Activated T-helper 17 cell treated with anti-CD3 and anti-CD28 coated beads, Interleukin-2, amount 50 U/mL, for 72 hours (primary cell): ENCODE data around the gene CEP112. TPM values are rescaled to one million over a fixed set of nuclear protein-coding genes. Genes with fewer than 3 reads are reported as not detected.

ENCODE experiments used
- ATAC-seq: fragments of 150-1000 bp; cut with Tn5 transposase; replicated peaks from 2 replicates; pipeline ENCODE4 v1.10.0; 2021; ENCODE audit warnings: mild to moderate bottlenecking, moderate library complexity
- H3K27ac Mint-ChIP-seq: one replicate; pipeline ENCODE4 v1.8.0; 2022; ENCODE audit warnings: mixed read lengths
- H3K27me3 Mint-ChIP-seq: one replicate; pipeline ENCODE4 v1.8.0; 2022; ENCODE audit warnings: mixed read lengths
- H3K36me3 Mint-ChIP-seq: one replicate; pipeline ENCODE4 v1.8.0; 2022; ENCODE audit warnings: low read depth, mild to moderate bottlenecking, mixed read lengths
- H3K4me1 Mint-ChIP-seq: one replicate; pipeline ENCODE4 v1.8.0; 2022; ENCODE audit warnings: mixed read lengths
- H3K4me3 Mint-ChIP-seq: one replicate; pipeline ENCODE4 v1.8.0; 2022; ENCODE audit warnings: mild to moderate bottlenecking, mixed read lengths
- H3K9me3 Mint-ChIP-seq: one replicate; pipeline ENCODE4 v1.8.0; 2022; ENCODE audit warnings: mixed read lengths
- total RNA-seq, 2 donors: library from RNA; stranded (reverse); gene quantifications; one replicate each; pipeline ENCODE4 v1.2.3, GENCODE V29; 2022

The CEP112 gene
- total RNA-seq, 2 donors from 2014 or later = 3.4 to 8.1 TPM

DNA sequence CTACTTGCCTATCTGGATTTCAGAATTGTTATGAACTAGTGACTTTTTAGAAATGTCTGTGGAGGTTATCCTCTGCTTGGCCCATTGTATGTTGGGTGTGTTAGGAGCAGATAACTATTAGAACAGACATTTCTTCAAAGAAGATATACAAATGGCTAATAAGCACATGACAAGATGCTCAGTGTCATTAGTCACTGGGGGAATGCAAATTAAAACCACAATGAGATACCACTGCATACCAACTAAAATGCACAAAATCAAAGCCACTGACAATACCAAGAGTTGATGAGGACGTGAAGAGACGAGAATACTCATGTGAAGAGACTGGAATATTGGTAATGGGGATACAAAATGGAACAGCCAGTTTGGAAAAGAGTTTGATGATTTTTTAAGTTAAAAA, 39.2 kb downstream of the CEP112 start:
- Mint-ChIP-seq H3K36me3 (no peaks in the 10 kb centered on the region), H3K4me3 (no peak overlapping the region), H3K27ac (no peak overlapping the region), H3K9me3 (no peaks in the 10 kb centered on the region), H3K4me1 (no peaks in the 10 kb centered on the region), H3K27me3 (no peaks in the 10 kb centered on the region)
- ATAC-seq = no peak

DNA sequence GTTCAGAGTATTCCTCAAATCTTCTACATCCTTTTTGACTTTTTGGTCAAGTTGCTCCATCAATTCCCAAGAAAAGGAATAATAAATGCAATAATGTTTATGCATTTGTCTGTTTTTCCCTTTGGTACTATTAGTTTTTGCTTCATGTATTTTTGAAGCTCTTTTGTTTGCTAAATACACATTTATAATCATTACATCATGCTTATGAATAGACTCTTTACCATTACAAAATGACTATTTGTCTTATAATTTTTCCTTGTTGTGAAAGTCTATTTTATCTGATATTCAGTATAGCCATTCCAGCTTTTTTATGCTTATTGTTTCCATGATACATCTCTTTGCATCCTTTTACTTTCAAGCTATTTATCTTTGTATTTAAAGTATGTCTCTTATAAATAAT, 41.2 kb downstream of the CEP112 start:
- no peak overlapping the region for H3K27ac Mint-ChIP-seq
- H3K27me3 Mint-ChIP-seq = no peaks in the 10 kb centered on the region
- no peak for ATAC-seq
- H3K4me1 Mint-ChIP-seq = no peaks in the 10 kb centered on the region
- H3K4me3 Mint-ChIP-seq = no peak overlapping the region
- no peaks in the 10 kb centered on the region for H3K36me3 Mint-ChIP-seq
- H3K9me3 Mint-ChIP-seq = no peaks in the 10 kb centered on the region

DNA sequence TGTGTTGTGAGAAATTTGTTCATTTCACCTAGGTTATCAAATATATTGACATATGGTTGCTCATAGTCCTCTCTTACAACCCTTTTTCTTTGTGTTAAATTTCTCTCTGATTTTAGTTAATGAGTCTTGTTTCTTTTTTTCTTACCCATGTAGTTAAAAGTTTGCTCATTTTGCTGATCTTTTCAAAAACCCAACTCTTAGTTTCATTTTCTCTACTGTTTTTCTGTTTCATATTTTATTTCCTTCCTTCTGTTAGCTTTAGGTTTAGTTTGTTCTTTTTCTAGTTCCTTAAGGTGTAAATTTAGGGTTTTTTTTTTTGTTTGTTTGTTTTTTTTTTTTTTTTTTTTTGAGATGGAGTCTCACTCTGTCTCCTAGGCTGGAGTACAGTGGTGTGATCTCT, 42.4 kb downstream of the CEP112 start:
- no peak for ATAC-seq
- Mint-ChIP-seq H3K27ac (no peak overlapping the region), H3K4me1 (no peaks in the 10 kb centered on the region), H3K27me3 (no peaks in the 10 kb centered on the region), H3K36me3 (no peaks in the 10 kb centered on the region), H3K9me3 (no peaks in the 10 kb centered on the region), H3K4me3 (no peak overlapping the region)

DNA sequence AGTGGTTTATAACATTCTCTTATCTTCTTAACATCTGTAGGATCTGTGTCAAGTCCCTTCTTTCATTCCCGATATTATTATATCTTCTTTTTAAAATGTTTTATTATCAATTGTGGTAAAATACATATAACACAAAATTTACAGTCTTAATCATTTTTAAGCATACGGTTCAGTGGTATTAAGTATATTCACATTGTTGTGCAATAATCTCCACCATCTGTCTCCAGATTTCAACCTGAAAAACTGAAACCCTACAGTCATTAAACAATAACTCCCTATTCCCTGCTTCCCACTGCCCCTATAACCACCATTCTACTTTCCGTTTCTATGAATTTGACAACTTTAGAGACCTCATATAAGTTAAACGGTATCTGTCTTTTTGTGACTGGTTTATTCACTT, 45.5 kb downstream of the CEP112 start:
- H3K4me3 Mint-ChIP-seq = no peak overlapping the region
- no peak overlapping the region for H3K27ac Mint-ChIP-seq
- no peaks in the 10 kb centered on the region for H3K36me3 Mint-ChIP-seq

DNA sequence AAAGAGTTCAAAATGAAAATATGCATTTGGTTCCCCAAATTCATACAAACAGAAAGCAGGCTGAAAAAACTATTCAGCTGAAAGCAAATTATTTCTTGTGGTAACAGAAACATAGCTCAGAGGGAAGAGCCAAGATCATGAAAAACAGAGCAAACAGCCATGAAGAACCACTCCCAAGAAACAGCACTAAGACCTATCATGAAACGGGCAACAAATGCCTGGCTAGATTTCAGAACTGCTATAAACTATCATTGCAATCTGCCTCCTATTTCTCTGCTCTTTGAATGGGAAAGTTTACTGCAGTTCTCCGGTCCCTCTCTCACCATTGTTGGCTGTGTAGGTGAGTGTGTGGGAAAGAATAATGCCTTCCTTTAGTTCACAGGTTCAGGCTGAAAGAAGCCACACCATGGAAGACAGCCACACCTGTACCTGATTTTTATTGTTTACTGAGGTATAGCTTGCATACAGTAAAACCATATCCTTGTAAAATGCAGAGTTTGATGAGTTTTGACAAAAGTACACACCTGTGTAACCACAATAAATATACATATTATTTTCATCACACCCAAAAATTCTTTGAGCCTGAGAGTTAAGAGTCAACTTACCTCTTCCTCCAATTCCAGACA, 48.2 kb downstream of the CEP112 start:
- no peak for ATAC-seq
- Mint-ChIP-seq H3K36me3 (no peaks in the 10 kb centered on the region), H3K27me3 (no peaks in the 10 kb centered on the region), H3K9me3 (peaks cover 3% of the 10 kb centered on the region), H3K4me1 (peaks cover 3% of the 10 kb centered on the region), H3K27ac (no peak overlapping the region), H3K4me3 (no peak overlapping the region)

More for the DNA sequence above, 45.5 kb downstream of the CEP112 start:
- no peaks in the 10 kb centered on the region for H3K4me1 Mint-ChIP-seq
- no peak for ATAC-seq
- no peaks in the 10 kb centered on the region for H3K27me3 Mint-ChIP-seq
- no peaks in the 10 kb centered on the region for H3K9me3 Mint-ChIP-seq

DNA sequence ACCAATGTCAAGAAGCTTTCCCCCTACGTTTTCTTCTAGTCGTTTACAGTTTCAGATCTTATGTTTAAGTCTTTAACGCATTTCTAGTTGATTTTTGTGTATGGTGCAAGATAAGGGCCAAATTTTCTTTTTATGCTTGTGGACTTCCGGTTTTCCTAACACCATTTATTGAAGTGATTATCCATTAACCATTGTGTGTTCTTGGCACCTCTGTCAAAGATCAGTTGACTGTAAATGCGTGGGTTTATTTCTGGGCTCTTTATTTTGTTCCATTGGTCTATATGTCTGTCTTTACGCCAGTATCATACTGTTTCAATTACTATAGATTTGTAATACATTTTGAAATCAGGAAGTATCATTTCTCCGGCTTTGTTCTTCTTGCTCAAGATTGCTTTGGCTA, 49.5 kb downstream of the CEP112 start:
- Mint-ChIP-seq H3K4me1 (peaks cover 4% of the 10 kb centered on the region), H3K27me3 (no peaks in the 10 kb centered on the region), H3K4me3 (no peak overlapping the region), H3K27ac (no peak overlapping the region), H3K9me3 (peaks cover 6% of the 10 kb centered on the region), H3K36me3 (no peaks in the 10 kb centered on the region)
- no peak for ATAC-seq

DNA sequence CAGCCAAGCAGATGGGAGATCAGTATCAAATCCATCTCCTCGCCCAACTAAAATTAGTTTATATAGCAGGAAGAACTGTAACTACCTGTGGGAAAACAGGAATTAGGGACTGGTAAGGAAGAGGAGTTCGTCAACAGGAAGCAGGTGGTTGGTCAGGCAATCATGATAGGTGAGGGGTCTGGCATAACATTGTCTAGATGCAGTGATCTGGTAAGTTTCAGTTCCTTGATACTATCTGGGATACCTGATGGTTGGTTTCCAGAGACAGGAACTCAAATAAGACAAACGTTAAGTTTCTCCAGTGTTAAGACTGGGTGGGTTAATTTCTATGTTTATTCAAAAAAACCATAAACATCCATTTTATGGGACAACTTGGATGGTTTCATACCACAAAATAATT, 53.8 kb downstream of the CEP112 start:
- H3K4me1 Mint-ChIP-seq = peaks cover 4% of the 10 kb centered on the region
- no peak overlapping the region for H3K27ac Mint-ChIP-seq
- ATAC-seq = no peak
- no peaks in the 10 kb centered on the region for H3K27me3 Mint-ChIP-seq
- H3K4me3 Mint-ChIP-seq = no peak overlapping the region
- H3K36me3 Mint-ChIP-seq = no peaks in the 10 kb centered on the region
- H3K9me3 Mint-ChIP-seq = peaks cover 15% of the 10 kb centered on the region

DNA sequence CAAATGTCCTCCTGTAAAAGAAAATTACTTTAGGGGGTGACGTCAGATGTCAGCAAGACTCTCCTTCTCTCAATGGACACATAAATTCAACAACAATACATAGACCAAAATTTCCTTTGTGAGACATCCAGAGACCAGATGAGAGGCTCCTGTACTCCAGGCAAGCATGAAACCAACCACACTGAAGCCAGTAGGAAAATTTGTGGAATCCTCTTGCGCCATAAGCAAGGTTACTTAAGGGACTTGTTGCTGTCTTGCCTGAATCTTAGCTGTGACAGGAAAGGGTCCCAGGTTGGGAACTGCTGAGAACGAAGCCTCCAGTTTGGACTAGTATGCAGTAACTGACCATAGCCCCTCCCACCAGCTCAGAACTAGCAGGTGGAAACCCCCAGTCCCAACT, 56.0 kb downstream of the CEP112 start:
- no peak for ATAC-seq
- Mint-ChIP-seq H3K9me3 (peaks cover 15% of the 10 kb centered on the region), H3K36me3 (no peaks in the 10 kb centered on the region)

DNA sequence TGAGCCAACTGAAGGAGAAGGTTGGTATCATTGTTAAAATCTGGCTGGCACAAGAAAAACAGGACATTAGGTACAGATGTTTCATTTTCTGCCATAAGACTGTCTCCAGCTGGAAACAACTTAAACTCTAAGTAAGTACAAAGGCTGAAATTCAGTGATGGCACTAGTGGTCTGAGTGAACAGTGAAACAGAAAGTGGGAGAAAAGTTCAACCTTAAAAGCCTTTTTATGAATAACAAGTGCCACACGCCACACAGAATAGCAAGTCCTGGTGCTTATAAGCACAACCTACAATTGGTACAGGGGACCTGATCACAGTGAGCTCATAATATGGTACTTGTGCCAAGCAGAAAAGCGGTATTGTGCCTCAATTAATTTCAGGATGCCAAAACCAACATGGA, 56.7 kb downstream of the CEP112 start:
- Mint-ChIP-seq H3K9me3 (peaks cover 15% of the 10 kb centered on the region), H3K4me1 (peaks cover 4% of the 10 kb centered on the region), H3K27me3 (no peaks in the 10 kb centered on the region), H3K4me3 (no peak overlapping the region), H3K27ac (no peak overlapping the region), H3K36me3 (no peaks in the 10 kb centered on the region)
- ATAC-seq = no peak

More for the DNA sequence above, 56.0 kb downstream of the CEP112 start:
- peaks cover 4% of the 10 kb centered on the region for H3K4me1 Mint-ChIP-seq
- no peak overlapping the region for H3K4me3 Mint-ChIP-seq
- no peaks in the 10 kb centered on the region for H3K27me3 Mint-ChIP-seq
- no peak overlapping the region for H3K27ac Mint-ChIP-seq

DNA sequence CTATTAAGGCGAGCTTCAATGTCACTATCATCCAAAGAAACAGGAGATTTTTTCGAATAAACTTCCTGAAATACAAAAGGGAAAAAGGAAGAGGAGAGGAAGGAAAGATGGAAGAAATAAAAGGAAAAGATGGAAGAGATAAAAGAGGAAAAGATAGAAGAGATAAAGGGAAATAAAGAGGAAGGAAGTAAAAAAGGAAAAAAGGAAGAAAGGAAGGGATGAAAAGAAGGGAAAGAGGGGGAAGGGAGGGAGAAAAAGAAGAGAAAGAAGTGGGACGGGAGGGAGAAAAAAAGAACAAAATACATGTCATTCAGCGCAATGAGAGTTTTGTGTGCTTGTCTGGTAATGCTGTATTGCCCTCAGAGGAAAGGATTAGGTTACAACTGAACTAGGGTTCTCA, 62.2 kb downstream of the CEP112 start:
- no peak for ATAC-seq
- Mint-ChIP-seq H3K9me3 (no peaks in the 10 kb centered on the region), H3K4me1 (no peaks in the 10 kb centered on the region)

DNA sequence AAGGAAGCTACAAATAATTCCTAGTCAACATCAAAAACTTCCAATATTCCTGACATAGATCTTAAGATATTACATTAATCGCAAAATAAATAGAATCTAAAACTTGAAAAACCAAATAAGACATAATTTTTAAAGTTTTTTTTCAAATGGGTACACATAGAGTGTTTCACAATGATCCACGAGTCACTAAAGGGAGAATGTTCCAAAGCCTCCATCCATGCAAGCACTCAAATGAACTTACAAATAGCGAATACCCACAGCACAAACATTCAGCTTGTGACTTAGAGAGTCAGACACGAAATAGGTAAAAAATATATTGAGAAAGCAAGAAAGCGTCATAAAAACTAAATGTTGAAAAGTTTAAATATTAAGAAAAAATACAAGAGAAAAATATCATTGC, 65.7 kb downstream of the CEP112 start:
- no peak overlapping the region for H3K27ac Mint-ChIP-seq
- peaks cover 4% of the 10 kb centered on the region for H3K27me3 Mint-ChIP-seq
- no peak for ATAC-seq
- H3K9me3 Mint-ChIP-seq = peaks cover 4% of the 10 kb centered on the region
- no peak overlapping the region for H3K4me3 Mint-ChIP-seq
- no peaks in the 10 kb centered on the region for H3K36me3 Mint-ChIP-seq
- no peaks in the 10 kb centered on the region for H3K4me1 Mint-ChIP-seq

More for the DNA sequence above, 62.2 kb downstream of the CEP112 start:
- Mint-ChIP-seq H3K27ac (no peak overlapping the region), H3K36me3 (no peaks in the 10 kb centered on the region), H3K27me3 (peaks cover 4% of the 10 kb centered on the region), H3K4me3 (no peak overlapping the region)

DNA sequence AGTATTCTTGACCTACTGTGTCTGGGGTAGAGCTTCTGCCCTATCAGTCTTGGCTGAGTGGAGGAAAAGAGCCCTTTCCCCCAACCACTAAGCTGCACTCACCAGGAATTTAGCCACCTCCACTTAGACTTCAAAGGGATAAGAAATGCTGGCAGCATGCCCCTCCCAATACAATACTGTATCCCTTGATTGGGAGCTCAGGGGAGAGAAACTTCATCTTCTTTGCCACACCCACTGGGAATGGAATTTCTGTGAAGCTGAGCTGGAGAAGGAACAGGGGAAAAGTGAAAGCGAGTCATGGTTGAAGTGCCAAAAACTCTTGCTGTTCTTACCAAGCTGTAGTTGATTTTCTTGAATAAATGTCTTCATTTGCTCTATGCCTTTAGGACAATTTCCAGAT, 68.8 kb downstream of the CEP112 start:
- H3K36me3 Mint-ChIP-seq = no peaks in the 10 kb centered on the region
- H3K27ac Mint-ChIP-seq = no peak overlapping the region
- H3K27me3 Mint-ChIP-seq = no peaks in the 10 kb centered on the region
- H3K4me3 Mint-ChIP-seq = no peak overlapping the region
- no peak for ATAC-seq
- H3K4me1 Mint-ChIP-seq = no peaks in the 10 kb centered on the region
- peaks cover 4% of the 10 kb centered on the region for H3K9me3 Mint-ChIP-seq

DNA sequence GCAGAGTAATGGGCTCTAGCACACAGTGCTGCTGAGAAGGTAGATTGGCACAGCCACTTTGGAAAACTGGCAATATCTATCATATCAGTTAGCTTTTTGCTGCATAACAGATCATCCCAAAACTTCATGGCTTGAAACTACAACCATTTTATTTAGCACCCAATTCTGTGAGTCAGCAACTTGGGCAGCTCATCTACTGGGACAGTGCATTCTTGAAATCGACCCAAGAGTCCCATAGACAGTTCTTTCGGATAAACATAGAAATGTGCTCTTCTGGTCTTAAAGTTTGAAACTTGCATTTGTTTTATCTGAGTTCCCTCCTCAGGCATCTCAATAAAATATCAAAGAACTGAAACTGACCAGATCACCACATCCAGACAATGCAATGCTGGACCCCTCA, 76.7 kb downstream of the CEP112 start:
- no peak for ATAC-seq
- Mint-ChIP-seq H3K4me1 (no peaks in the 10 kb centered on the region), H3K27me3 (no peaks in the 10 kb centered on the region), H3K9me3 (peaks cover 6% of the 10 kb centered on the region), H3K4me3 (no peak overlapping the region), H3K36me3 (no peaks in the 10 kb centered on the region), H3K27ac (no peak overlapping the region)

DNA sequence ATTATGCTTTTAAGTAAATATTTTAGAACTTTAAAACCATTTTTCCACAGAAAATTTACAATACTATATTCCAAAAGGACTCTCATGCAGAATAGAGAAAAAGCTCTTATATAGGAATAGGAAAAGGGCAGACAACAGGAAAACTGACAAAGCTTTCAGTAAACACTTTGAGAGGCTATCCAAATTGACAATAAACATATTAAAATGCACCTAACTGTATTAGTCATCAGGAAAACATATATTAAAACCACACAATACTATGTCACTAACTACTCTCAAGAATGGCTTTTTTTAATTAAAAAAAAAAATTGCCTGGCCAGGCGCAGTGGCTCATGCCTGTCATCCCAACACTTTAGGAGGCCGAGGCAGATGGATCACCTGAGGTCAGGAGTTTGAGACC, 77.3 kb downstream of the CEP112 start:
- Mint-ChIP-seq H3K27me3 (no peaks in the 10 kb centered on the region), H3K4me1 (no peaks in the 10 kb centered on the region), H3K9me3 (peaks cover 6% of the 10 kb centered on the region), H3K36me3 (no peaks in the 10 kb centered on the region), H3K4me3 (no peak overlapping the region), H3K27ac (no peak overlapping the region)
- ATAC-seq = no peak

DNA sequence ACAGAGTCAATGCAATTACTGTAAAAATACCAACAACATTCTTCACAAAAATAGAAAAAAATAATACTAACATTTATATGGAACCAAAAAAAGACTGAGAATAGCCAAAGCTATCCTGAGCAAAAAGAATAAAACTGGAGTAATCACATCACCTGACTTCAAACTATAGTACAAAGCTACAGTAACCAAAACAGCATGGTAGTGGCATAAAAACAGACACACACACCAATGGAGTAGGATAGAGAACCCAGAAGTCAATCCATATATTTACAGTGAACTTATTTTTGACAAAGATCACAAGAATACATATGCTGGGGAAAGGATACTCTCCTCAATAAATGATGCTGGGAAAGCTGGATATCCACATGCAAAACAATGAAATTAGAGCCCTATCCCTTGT, 84.2 kb downstream of the CEP112 start:
- Mint-ChIP-seq H3K36me3 (no peaks in the 10 kb centered on the region), H3K4me1 (no peaks in the 10 kb centered on the region), H3K27me3 (no peaks in the 10 kb centered on the region), H3K27ac (no peak overlapping the region), H3K4me3 (no peak overlapping the region), H3K9me3 (peaks cover 3% of the 10 kb centered on the region)
- ATAC-seq = no peak

DNA sequence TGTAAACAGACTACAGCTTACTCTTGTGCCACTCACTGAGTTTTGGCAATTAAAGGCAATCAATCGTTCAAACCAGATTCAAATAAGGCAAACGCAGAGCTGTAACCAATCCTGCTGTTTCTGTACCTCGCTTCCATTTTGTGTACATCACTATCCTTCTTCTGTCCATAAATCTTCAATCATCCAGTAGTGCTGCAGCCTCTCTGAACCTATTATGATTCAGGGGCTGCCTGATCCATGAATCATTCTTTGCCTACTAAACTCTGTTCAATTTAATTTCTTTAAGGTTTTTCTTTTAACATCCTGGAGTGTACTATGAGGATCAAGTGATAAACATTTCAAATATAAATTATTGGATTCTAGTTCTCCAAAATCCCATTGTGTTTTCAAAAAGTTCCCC, 93.9 kb downstream of the CEP112 start:
- no peaks in the 10 kb centered on the region for H3K4me1 Mint-ChIP-seq
- H3K27ac Mint-ChIP-seq = no peak overlapping the region
- no peaks in the 10 kb centered on the region for H3K36me3 Mint-ChIP-seq
- no peaks in the 10 kb centered on the region for H3K27me3 Mint-ChIP-seq
- H3K9me3 Mint-ChIP-seq = peaks cover 5% of the 10 kb centered on the region
- no peak for ATAC-seq
- H3K4me3 Mint-ChIP-seq = no peak overlapping the region
